D341Med (cell line): ENCODE results near the gene ARIH2.

Source experiments
- DNase-seq: peaks from one replicate; pipeline ENCODE4 v3.0.0; 2012; ENCODE audit warnings: low spot score

The ARIH2 gene

DNA sequence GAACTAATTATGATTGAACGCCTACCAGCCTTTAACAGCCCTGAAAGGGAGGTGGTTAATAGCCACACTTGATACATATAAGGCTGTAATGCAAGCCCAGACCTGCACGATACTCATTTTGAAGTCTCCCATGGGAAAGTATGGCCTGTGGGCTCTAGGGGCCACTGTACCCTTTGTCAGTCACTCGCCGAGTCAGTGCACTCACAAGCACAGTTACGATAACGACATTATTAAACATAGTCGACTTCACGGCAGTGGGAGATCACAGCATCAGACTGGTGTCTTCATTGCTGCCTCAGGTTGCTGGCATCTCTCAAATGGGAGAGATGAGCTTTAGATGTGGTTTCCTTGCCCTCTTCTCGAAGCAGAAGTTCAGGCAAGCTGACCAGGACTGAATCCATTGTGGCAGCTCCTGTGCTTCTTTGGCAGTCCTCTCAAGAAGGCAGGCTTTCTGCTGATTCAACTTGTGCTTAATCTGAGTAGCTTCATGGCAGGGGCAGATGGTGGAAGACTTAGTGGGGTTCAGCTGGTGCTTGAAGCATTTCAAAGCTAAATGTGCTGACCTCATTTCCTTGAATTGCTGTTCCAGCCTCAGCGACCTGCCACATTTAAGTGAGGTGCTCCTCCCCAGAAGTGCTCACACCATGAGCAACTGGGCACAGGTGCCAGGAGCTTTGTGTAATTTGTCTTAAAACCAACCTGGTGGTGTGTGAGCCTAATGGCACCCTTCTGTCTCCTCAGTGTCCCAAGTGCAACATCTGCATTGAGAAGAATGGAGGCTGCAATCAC is 55.6 kb downstream of the ARIH2 start:
- DNase-seq: peak; percentile 51

DNA sequence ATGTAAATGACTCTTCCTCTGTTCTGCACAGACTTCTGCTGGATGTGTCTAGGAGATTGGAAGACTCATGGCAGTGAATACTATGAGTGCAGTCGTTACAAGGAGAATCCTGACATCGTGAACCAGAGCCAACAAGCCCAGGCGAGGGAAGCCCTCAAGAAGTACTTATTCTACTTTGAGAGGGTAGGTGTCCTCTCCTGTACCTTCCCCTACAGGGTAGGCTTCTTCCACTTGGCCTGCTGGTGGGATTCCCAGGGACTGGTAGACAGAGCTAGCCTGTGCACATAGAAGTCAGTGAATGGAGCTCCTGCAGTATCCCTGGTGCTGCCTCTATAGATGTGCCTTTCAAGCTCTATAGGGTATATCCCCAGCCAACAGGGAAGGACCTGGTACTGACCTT is 60.8 kb downstream of the ARIH2 start:
- DNase-seq: no peak

DNA sequence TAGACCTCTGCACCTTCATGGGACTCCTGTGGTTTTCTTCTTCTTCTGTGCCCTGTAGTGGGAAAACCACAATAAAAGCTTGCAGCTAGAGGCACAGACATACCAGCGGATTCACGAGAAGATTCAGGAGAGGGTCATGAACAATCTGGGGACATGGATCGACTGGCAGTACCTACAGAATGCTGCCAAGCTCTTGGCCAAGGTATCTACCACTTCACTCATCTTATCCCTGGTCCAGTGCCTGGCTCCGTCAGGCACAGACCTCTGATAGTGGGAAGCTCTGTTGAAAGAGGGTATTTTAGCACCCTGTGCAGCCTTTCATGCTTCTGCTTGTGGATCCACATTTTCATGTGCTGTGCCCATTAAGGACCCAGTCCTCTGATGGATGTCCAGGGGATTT is 61.7 kb downstream of the ARIH2 start:
- DNase-seq: no peak

DNA sequence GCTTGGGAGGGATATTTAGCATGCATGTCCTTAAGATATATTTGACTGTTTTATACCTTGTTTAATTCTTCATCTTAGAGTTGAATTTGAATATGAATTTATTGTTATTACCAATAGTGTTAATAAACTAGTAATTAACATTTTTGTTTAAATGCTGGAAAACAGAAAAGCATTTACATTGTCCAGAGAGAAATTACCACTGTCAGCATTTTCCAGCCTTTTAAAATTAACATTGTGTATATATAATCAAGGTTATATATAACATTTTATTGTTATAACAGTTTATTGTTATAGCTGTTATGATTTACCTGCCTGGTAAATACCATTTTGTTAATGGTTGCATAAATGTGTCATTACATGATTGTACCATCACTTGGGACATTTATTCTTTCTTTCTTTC is 63.4 kb downstream of the ARIH2 start:
- no peak for DNase-seq

DNA sequence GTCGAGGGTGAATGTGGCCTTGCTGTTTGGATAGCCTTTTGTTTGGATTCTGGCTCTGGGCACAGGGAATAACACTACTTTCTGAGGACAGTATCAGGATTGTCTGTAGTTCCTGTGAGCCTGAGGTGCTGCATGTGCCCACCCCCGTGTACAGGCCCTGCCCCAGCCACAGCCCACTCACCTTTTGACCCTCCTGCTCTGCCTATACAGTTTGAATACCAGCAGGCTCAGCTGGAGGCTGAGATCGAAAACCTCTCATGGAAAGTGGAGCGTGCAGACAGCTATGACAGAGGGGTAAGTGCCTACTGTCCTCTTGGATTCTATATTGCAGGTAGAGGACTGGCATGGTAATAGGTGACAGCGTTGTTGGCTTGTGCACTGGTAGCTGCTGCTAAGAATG is 64.0 kb downstream of the ARIH2 start:
- DNase-seq: no peak

DNA sequence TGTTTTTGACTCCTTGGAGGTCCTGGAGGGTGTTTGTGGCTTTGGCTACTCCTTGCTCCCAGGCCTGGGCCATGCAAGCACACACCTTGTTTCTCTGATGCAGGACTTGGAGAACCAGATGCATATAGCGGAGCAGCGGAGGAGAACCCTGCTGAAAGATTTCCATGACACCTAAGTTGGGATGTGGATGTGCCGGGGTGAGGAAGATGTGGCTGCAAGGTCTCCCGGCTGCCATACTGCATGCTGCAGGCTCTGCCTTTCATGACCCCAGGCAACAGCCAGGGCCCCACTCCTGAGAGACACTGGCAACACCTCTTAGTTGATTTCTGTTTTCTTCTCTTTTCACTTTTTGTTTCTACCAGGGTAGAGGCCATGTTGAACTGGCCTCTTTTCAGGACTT is 64.5 kb downstream of the ARIH2 start:
- no peak for DNase-seq

DNA sequence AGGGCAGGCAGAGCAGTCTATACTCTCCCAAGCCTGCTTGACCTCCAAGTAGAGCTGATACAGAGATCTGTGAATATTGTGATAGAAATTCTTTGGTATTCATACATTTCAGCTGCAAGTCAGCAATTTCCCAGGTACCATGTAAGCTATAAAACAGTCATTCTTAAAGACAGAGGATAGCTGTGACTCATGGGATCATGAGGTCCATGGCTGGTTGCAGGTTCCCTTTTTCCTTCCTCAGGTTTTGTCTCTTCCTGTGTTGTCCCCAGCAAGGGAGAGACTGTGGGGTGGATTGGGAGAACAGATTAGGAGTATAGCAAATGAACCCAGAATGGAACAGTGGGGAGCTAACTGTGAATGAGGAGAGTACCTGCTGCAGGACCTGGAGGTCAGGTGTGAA is 66.0 kb downstream of the ARIH2 start:
- DNase-seq: no peak

DNA sequence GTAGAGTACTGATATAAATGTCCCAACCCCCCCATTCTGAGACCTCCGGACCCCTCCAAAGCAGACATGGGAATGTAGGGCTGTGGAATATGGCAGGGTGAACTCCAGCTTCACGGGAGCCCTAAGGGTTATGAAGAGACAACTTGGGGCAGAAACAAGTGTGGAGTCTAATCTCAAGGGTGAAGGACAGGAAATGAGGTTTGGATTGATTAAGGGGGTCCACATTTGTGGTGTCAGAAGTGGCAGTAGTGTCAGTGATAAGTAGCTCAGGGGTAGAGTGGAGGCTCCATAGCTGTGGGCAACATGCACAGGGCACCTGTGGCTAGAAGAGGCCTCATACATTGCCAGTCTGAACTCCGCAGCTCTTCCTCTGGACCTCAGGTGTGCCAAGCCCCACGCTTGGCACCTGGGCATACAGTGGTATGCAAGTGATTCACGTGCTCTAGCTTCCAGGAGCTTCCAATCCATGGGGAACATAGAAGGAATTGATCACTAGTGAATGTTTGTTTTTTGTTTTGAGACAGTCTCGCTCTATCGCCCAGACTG is 67.3 kb downstream of the ARIH2 start:
- DNase-seq: no peak

DNA sequence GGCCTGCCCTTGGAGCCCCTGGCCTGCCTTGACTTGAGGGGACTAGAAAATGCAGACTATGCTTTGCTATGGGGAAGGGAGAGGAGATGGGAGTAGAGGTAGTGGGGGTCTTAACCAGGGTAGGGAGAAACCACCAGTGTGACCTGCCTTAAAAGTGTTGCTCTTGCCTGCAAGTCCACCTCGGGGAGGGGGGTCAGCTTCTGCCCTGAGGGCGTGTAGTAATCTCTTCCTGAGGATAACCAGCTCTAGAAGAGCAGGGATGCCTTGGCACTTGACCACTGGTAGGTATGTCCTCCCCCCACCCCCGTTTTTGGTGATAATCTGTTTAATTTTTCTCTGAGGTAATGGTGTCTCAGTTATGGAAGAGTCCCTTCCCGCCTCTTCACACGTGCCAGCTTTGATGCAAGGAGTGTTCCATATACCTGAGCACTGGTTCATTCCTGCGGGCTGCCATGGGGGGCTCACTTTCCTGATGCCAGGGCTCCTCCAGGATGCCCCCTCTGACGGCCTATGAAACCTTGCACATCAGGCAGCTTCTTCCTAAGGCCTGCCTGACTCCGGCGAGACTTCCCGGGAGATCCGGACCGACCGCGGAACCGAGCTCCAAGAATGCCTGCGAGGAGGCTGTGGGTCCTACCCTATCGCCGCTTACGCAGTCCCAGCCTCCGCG is 70.6 kb downstream of the ARIH2 start:
- no peak for DNase-seq

DNA sequence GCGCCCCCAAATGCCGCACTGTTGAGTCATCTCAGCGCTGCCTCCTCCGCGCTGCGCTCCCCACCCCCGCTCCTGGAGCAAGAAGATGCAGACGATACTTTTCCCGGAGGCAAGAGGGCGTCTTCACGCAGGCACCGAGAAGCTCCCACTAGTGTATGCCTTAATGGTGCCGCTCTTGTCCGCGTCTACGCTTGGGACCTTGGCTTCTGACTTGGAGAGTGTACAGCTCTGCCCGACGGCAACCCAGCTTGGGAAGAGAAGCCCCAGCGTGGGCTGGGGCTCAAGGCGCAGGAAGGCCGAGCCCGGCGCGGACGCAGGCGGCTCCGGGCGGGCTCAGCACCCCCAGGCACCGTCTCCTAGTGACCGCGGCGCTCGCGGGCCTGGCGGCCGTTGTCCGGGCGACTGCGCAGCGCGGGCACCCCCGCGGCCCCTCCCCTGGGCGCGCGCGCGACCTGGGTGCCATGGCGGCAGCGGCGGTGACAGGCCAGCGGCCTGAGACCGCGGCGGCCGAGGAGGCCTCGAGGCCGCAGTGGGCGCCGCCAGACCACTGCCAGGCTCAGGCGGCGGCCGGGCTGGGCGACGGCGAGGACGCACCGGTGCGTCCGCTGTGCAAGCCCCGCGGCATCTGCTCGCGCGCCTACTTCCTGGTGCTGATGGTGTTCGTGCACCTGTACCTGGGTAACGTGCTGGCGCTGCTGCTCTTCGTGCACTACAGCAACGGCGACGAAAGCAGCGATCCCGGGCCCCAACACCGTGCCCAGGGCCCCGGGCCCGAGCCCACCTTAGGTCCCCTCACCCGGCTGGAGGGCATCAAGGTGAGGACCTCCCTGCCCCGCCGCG is 71.4 kb downstream of the ARIH2 start, which contains the start of gene P4HTM:
Gene P4HTM (plus strand): TSS at position 446 of the 840 bp plus-strand sequence. CDS start 16 bp downstream, at position 462.
- no peak for DNase-seq

DNA sequence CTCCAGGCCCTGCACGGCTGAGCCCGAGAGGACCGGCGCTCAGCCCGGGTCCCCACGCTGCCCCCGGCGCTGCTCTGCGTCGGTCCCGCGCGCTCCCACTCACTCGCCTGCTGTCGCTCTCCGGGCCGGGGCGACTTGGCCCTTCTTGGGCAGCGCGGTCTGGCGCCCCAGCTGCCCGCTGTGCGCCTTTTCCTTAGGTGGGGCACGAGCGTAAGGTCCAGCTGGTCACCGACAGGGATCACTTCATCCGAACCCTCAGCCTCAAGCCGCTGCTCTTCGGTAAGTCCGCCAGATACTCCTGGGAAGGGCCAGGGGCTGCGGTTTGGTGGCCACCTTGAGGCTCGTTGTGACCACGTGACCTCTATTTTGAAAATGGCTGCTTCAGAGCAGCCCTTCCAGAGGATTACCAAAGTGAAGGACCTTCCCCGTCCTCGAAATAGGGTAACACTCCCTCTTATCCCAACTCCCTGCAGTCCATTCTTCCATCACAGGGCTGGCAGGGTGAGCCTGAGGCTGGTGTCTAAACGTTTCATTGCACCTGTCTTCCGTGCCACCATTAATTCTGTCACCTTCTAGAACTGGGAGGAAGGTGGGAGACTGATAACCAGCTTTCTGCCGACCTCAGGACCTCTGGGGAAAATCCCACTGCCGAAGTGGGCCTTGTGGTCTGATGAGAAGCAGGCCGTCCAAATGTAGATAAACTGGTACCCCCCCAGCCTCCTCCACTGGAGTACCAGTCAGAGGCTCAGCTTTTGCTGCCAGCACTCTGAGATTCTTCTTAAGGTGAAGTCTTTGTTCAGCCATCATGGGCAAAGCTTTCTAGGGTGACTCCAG is 72.2 kb downstream of the ARIH2 start:
- no peak for DNase-seq

DNA sequence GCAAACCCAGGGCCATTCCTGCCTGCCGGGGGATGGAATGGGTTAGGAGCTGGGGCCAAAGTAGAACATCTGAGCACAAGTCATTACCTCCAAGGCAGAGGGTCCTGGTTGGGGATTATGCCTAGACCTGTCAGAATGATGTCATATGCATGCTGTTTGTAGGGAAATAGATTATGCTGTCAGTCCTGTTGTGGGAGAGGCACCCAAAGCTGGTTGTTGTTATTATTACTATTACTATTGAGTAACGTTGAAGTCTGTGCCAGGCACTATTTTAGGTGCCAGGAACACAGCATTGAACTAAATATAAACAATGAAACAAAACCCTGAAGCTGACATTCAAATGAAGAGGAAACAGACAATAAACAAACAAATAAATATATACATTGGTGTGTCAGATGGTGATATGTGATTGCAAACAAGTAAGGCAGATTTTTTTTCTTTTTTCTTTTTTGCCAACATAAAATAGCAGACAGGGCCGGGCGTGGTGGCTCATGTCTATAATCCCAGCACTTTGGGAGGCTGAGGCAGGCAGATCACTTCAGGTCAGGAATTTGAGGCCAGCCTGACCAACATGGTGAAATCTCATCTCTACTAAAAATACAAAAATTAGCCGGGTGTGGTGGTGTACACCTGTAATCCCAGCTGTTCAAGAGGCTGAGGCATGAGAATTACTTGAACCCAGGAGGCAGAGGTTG is 73.4 kb downstream of the ARIH2 start:
- DNase-seq: no peak

DNA sequence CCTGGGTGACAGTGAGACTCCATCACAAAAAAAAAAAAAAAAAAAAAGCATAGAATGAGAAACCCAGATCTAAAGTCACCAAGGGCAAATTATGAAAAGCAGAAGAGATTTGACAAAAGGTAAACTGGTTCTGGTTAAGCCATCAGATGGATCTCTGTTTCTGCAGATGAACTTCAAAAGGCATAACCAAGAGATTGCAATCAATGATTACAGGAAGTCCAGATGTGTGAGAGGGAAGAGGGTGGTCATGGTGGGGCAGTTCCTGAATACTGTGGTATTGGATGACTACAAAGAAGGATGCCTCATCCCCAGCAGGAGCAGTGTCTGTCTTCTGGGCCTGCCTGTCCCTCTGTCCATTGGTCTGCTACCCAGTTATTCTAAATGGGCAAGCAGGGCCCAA is 75.2 kb downstream of the ARIH2 start:
- no peak for DNase-seq

DNA sequence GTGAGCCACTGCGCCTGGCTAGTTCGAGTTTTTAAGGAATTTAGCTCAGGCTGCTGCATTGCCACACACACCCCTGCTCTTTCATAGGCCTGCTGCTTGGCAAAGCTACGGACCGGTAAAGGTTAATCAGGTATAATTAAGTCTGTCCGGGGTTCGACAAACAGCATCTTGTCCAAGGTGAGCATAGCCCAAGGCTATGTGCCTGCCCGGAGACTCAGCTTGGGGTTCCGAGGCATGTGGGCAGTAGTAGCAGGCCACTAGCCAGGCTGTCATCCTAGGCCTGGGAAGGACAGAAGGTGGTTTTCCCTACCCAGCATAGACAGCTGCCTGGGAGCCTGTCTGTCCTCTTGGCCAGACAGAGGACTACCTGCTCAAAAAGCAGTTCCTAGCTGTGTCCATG is 78.0 kb downstream of the ARIH2 start:
- no peak for DNase-seq

DNA sequence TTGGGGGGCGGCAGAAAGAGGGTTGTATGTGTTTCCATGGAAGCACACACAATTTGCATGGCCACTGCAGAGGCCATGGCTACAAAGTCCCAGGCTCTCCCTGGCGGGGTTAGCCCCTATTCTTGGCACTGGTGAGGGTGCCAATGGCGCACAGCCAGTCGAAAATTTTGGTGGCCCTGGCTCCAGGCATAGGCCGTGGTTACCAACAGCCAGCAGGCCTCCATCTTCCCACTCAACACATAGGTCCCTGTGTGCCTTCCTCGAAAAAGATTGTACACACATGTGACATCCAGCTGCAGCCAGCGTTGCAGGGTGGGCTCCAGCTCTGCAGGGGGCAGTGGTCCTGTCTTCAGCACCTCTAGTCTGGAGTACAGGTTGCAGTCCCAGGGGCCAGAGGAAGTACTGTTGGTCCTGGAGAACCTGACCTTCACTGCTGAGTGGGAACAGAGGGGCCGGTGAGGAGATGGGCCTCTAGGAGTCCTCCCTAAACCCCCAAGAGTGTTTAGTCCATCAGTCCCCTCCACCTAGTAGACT is 78.5 kb downstream of the ARIH2 start:
- no peak for DNase-seq

DNA sequence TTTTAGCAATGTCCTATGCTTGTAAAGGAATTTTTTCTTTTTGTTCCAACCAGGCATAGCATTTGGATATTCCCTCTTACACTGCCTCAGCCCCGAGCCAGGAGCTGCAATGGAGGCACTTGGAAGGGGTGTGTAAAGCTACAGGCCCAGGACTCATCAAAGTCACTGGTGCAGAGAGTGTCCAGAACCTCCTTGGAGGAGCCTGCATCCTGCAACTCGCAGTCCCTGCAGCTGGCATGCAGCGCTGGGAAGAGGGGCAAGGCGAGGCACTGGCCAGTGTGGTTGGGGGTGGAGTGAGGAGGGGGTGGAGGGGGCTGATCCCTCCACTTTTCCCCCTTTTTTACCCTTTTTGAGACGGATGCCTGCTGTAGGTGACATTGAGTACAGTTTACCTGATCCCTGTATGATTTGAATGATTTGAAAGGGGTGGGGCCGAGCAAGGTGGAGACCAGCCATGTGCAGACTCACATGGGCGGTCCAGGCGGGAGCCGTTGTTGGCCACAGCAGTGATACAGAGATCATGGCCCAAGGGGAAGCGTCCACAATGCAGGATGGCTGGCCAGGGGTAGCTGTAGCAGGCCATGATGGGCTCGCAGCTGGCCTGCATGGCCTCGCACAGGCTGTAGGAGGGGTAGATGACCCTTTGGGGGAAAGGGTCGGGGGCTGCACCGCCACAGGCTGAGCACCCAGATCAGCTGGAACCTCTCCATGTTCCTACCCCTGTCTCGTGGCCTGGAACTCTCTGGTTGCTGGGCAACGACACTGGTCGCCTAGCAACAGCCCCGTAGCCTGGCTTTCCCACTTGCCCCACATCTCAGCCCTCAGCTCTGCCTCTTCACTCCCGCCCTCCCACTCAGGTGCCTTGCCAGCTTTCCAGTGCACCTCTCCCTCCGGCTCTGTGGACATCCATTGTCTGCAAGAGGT is 79.3 kb downstream of the ARIH2 start:
- DNase-seq: no peak

DNA sequence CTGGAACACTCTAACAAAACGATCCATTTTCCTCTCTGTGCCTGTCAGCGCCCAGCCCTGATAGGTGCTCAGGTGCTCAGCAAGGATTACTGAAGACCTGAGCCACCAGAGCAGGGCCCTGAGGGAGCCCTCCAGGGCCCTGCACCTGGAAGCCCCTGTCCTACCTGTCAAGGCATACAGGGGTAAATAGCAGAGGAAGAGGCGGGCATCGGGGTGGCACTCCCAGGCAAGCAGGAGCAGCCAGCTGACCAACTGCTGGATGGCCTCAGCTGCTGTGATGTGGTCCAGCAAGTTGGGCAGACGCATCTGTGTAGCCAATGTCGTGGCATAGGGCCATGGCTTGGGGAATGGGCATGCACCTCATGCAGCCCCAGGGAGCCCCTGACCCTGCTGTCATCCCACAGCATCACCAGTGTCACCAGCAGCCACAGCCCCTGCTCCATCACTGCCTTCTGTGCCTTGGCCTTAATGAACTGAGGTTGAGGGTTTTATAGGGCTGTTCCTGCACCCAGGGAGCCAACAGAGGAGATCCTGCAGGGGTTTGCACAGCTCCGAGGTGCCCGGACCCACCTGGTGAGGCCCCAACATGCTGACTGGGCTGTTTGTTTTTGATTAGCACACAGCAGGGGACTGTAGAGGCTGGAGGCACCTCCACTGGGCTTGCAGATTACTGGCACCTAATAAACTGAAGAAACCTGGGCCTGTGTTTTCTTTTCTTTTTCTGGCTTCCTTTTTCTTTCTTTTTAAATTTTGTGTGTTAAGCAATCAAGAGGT is 80.6 kb downstream of the ARIH2 start:
- no peak for DNase-seq

DNA sequence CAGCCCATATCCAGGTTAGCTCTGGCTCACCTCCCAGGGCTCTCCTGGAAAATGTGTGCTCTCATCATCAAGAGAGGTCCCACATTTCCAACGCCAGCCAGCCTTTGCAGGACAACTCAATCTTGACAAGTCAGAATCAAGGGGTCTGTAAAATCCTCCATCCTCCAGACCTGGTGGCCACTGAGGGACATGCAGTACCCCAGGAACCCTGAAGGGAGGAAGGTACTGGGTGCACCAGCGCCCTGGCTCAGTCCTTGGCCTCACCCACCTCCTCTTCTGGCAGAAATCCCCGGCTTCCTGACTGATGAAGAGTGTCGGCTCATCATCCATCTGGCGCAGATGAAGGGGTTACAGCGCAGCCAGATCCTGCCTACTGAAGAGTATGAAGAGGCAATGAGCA is 82.5 kb downstream of the ARIH2 start:
- DNase-seq: no peak
